ENCODE results near the gene RAET1G.
"Not testable (repeated sequence)": the region's sequence is repeated elsewhere in the genome, so short reads cannot be mapped to it uniquely, and the experiment has no call there.

GRCh38 chr6:149946631-149947030 lies 23.7 kb upstream of the RAET1G start:
- TF ChIP-seq POLR2A, CTCF (IDR thresholded peaks at IDR 0.05): not testable (repeated sequence)
